ENCODE results near the gene CAPN13.

GRCh38 chr2:30752811-30753210 lies 54.4 kb downstream of the CAPN13 start:
- no peak for TF ChIP-seq EZH2 (IDR thresholded peaks at IDR 0.05; ENCODE audit: insufficient read depth, low read length)
- TF ChIP-seq CTCF (IDR thresholded peaks at IDR 0.05; ENCODE audit: insufficient read depth, low read depth, low read length) = no peak
